Measurements from ENCODE around the gene PES1. TPM values are rescaled to one million over a fixed set of nuclear protein-coding genes. Genes with fewer than 3 reads are reported as not detected.

PES1 gene
- total and polyA plus RNA-seq, 2 donors (not counting 3 experiments of a cell fraction or from before 2014, with no cell fraction given), result 110 to 135 TPM

DNA sequence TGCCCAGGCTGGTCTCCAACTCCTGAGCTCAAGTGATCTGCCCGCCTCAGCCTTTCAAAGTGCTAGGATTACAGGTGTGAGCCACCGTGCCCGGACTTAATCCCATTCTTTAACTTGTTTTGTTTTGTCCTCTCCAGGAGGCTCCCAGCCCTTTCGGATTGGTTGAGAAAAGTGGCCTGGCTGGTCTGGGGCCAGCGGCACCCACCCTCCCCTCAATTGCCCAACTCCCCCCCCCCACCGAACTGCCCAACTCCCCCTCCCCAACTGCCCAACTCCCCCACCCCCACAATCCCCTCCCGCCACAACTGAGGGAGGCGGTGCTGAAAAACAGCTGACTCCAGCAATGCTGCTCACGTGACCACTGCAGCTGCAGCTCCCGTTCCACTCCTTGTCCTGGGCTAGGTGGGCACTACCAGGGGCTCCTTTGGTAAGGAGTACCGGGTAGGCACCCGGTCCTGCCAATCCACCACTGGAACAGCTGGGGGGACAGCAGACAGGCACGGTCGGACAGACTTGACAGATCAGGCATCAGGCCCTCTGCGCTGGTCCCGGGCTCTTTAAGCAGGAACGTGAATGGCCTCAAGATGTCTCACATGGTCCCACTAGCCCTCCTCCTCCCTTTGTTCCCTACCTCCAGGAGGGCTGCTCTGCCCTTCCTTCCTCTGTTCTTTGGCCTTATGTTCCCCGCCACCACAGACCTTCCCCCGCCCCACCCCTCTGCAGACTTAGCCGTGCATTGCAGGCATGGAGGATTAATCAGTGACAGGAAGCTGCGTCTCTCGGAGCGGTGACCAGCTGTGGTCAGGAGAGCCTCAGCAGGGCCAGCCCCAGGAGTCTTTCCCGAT, 15.0 kb upstream of the PES1 start, which contains the start of gene TCN2:
TSS of gene TCN2 (plus strand) at position 720 of the 845 bp plus-strand sequence. CDS start 158 bp downstream, outside the sequence.
- Histone ChIP-seq H3K9me3 (replicated peaks; ENCODE audit: control insufficient read depth, insufficient read depth, low read length) (no peaks in the 10 kb centered on the region), H3K27me3 (ENCODE audit: control insufficient read depth in 2 of 2, insufficient read depth in 2 of 2, low read length in 2 of 2) (no peaks in the 10 kb centered on the region), H3K9ac (replicated peaks; ENCODE audit: extremely low read depth, insufficient read depth, low read length) (peak within 1 kb of the TSS; percentile 72), H2AFZ (ENCODE audit: low read depth, low read length) (peak within 1 kb of the TSS; percentile 15), H3K36me3 (ENCODE audit: control insufficient read depth in 2 of 2, extremely low read depth in 1 of 2, insufficient read depth in 2 of 2, low read length in 2 of 2) (peaks cover 0 to 10% of the 10 kb centered on the region in 2 experiments), H3K27ac (ENCODE audit: insufficient read depth, low read depth, low read length) (peak within 1 kb of the TSS; percentile 73), H4K20me1 (replicated peaks; ENCODE audit: control insufficient read depth, extremely low read depth, insufficient read depth, low read length) (no peaks in the 10 kb centered on the region), H3K4me2 (ENCODE audit: insufficient read depth, low read length) (peak within 1 kb of the TSS; percentile 39), H3K79me2 (ENCODE audit: control insufficient read depth, insufficient read depth, low read length) (no peaks in the 10 kb centered on the region), H3K4me3 (replicated peaks in 1 of 3; ENCODE audit: insufficient read depth in 1 of 3, low read depth in 1 of 3, low read length in 3 of 3) (peak within 1 kb of the TSS; percentile 11 to 55 (median 35)), H3K4me1 (ENCODE audit: control insufficient read depth, extremely low read depth, insufficient read depth, low read length) (peaks cover 37% of the 10 kb centered on the region), H3K9me1 (replicated peaks; ENCODE audit: control insufficient read depth, extremely low read depth, insufficient read depth, low read length) (no peaks in the 10 kb centered on the region)
- FAIRE-seq (peak; percentile 93), DNase-seq (ENCODE audit: low read depth, low spot score) (peak; percentile 83)
- peak; percentile 82 for TF ChIP-seq MYC (IDR thresholded peaks at IDR 0.05; ENCODE audit: low read depth, low read length)
- no peak for TF ChIP-seq EZH2 (IDR thresholded peaks at IDR 0.05; ENCODE audit: borderline replicate concordance, low read depth, low read length, severe bottlenecking)
- no peak for TF ChIP-seq JUN (IDR thresholded peaks at IDR 0.05; ENCODE audit: borderline replicate concordance, insufficient read depth, insufficient read length, low read depth)
- peak; percentile 76 for TF ChIP-seq POLR2AphosphoS5 (IDR thresholded peaks at IDR 0.05; ENCODE audit: insufficient read depth, low read depth, low read length)
- TF ChIP-seq, protein P1, sequence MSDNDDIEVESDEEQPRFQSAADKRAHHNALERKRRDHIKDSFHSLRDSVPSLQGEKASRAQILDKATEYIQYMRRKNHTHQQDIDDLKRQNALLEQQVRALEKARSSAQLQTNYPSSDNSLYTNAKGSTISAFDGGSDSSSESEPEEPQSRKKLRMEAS (IDR thresholded peaks at IDR 0.05; ENCODE audit: insufficient read depth, insufficient read length), result peak; percentile 53
- TF ChIP-seq POLR2A (IDR thresholded peaks at IDR 0.05; ENCODE audit: low read depth, low read length), result peak; percentile 84
- TF ChIP-seq FOS (IDR thresholded peaks at IDR 0.05; ENCODE audit: borderline replicate concordance, insufficient read depth, low read length), result peak; percentile 17
- no peak for TF ChIP-seq GATA2 (IDR thresholded peaks at IDR 0.05; ENCODE audit: insufficient read depth, insufficient read length, low read depth, low read length)
- TF ChIP-seq, protein P2, sequence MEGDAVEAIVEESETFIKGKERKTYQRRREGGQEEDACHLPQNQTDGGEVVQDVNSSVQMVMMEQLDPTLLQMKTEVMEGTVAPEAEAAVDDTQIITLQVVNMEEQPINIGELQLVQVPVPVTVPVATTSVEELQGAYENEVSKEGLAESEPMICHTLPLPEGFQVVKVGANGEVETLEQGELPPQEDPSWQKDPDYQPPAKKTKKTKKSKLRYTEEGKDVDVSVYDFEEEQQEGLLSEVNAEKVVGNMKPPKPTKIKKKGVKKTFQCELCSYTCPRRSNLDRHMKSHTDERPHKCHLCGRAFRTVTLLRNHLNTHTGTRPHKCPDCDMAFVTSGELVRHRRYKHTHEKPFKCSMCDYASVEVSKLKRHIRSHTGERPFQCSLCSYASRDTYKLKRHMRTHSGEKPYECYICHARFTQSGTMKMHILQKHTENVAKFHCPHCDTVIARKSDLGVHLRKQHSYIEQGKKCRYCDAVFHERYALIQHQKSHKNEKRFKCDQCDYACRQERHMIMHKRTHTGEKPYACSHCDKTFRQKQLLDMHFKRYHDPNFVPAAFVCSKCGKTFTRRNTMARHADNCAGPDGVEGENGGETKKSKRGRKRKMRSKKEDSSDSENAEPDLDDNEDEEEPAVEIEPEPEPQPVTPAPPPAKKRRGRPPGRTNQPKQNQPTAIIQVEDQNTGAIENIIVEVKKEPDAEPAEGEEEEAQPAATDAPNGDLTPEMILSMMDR (IDR thresholded peaks at IDR 0.05; ENCODE audit: extremely low read depth in 1 of 2, insufficient read depth in 1 of 2, low read depth in 1 of 2, low read length in 2 of 2), result no peak
- CTCF ChIA-PET, result interaction anchor here (0.6 to 5.2 kb wide), 22 partner anchors 9 to 501 kb away, joined by 3 to 59 read pairs (median 4); partner anchors contain the start of genes PES1, SELENOM and SLC35E4
- POLR2A ChIA-PET, result interaction anchor here (0.8 to 1.8 kb wide), 3 partner anchors 15 to 148 kb away, joined by 5 to 8 read pairs (median 8); partner anchors contain the start of gene PES1
- BruUV-seq (replicated peaks), result no TSS peak
- intact Hi-C loops (cut with micrococcal nuclease), result loop anchor here (1.0 to 10.0 kb wide), 5 partner anchors 14 to 214 kb away; partner anchors contain the start of gene MTFP1
- dilution Hi-C loops (cut with MboI; ENCODE audit: extremely low pct_ligation_motif_present, low sequenced_read_pairs), result no loop called here

All from endothelial cell of umbilical vein (primary cell).